GM21390 (cell line): ENCODE results near the gene MGA.

Experiments
- ATAC-seq: cut with Tn5 transposase; IDR thresholded peaks from one replicate; pipeline ENCODE4 v1.9.1; 2021; ENCODE audit not compliant: unreplicated experiment

Gene MGA

GRCh38 chr15:41804916-41805666 lies 144.9 kb downstream of the MGA start:
- ATAC-seq: no peak

- no peak for ATAC-seq
Observed at GRCh38 chr15:41805711-41806110, 145.5 kb downstream of the MGA start.

GRCh38 chr15:41806291-41807181 lies 146.3 kb downstream of the MGA start:
- ATAC-seq: no peak

GRCh38 chr15:41809121-41809520 lies 148.9 kb downstream of the MGA start:
- no peak for ATAC-seq

GRCh38 chr15:41809526-41810220 lies 149.5 kb downstream of the MGA start:
- no peak for ATAC-seq

GRCh38 chr15:41810651-41811431 lies 150.6 kb downstream of the MGA start:
- ATAC-seq: no peak

GRCh38 chr15:41811432-41812195 lies 151.4 kb downstream of the MGA start:
- no peak for ATAC-seq

GRCh38 chr15:41812820-41813375 lies 152.7 kb downstream of the MGA start:
- no peak for ATAC-seq

GRCh38 chr15:41813426-41813825 lies 153.2 kb downstream of the MGA start:
- ATAC-seq: no peak

GRCh38 chr15:41814534-41814933 lies 154.3 kb downstream of the MGA start:
- no peak for ATAC-seq

GRCh38 chr15:41816788-41817187 lies 156.6 kb downstream of the MGA start:
- ATAC-seq: no peak

GRCh38 chr15:41817327-41817726 lies 157.1 kb downstream of the MGA start:
- no peak for ATAC-seq

GRCh38 chr15:41817781-41818180 lies 157.6 kb downstream of the MGA start:
- no peak for ATAC-seq

- no peak for ATAC-seq
Observed at GRCh38 chr15:41819455-41820050, 159.3 kb downstream of the MGA start.

- no peak for ATAC-seq
Observed at GRCh38 chr15:41820791-41821423, 160.7 kb downstream of the MGA start.

- ATAC-seq: no peak
Observed at GRCh38 chr15:41821831-41822230, 161.6 kb downstream of the MGA start.

- no peak for ATAC-seq
Observed at GRCh38 chr15:41822471-41822870, 162.3 kb downstream of the MGA start.
